ENCODE data around the gene TMC5.

- TF ChIP-seq EP300 (IDR thresholded peaks at IDR 0.05; ENCODE audit: borderline replicate concordance in 1 of 2, low read depth in 1 of 2, low read length in 1 of 2) (no peak), TCF12 (IDR thresholded peaks at IDR 0.05) (no peak), GABPA (IDR thresholded peaks at IDR 0.05; ENCODE audit: low read depth) (no peak)
Measured at GRCh38 chr16:19484096-19484495, 66.4 kb downstream of the TMC5 start.

Measured in SK-N-SH (cell line).